Measurements from ENCODE around the gene LMAN2.

GRCh38 chr5:177366528-177367322 lies 15.3 kb upstream of the LMAN2 start:
- no peak for TF ChIP-seq CTCF (IDR thresholded peaks at IDR 0.05; ENCODE audit: insufficient read depth, low read depth, low read length)
- no peak for TF ChIP-seq EZH2 (IDR thresholded peaks at IDR 0.05; ENCODE audit: insufficient read depth, low read length)

All from astrocyte (in vitro differentiated cells and primary cell).